Neural cell (in vitro differentiated cells): ENCODE measurements around the gene LEF1.

ENCODE experiments used
- CTCF ChIP-seq: fragments of 450-650 bp; IDR thresholded peaks from 2 replicates; pipeline ENCODE4 v1.5.1; 2014; ENCODE audit warnings: antibody characterized with exemption, mild to moderate bottlenecking, moderate library complexity; ENCODE audit not compliant: poor library complexity, severe bottlenecking
- EP300 ChIP-seq: fragments of 450-650 bp; conservative IDR thresholded peaks from 2 replicates; pipeline ENCODE4 v1.6.1; 2014; ENCODE audit warnings: antibody characterized with exemption, mild to moderate bottlenecking, moderate library complexity; ENCODE audit not compliant: poor library complexity, severe bottlenecking
- EZH2 ChIP-seq: fragments of 200-600, 300-800 bp; shearing (Covaris generic), sonication (generic); IDR thresholded peaks from 2 replicates; pipeline ENCODE4 v1.6.1; 2014; ENCODE audit warnings: antibody characterized with exemption, low read length, borderline replicate concordance, mild to moderate bottlenecking; ENCODE audit not compliant: insufficient read depth, poor library complexity, severe bottlenecking
- POLR2AphosphoS5 ChIP-seq: IDR thresholded peaks from 2 replicates; pipeline ENCODE4 v1.6.1; 2012
- RAD21 ChIP-seq: fragments of 450-650 bp; conservative IDR thresholded peaks from 2 replicates; pipeline ENCODE4 v1.6.1; 2014; ENCODE audit warnings: antibody characterized with exemption, mild to moderate bottlenecking, moderate library complexity
- REST ChIP-seq: IDR thresholded peaks from 2 replicates; pipeline ENCODE4 v1.6.1; 2012; ENCODE audit warnings: borderline replicate concordance
- SMC3 ChIP-seq: fragments of 450-650 bp; conservative IDR thresholded peaks from 2 replicates; pipeline ENCODE4 v1.6.1; 2014; ENCODE audit warnings: antibody characterized with exemption, mild to moderate bottlenecking, moderate library complexity; ENCODE audit not compliant: poor library complexity
- TAF1 ChIP-seq: IDR thresholded peaks from 2 replicates; pipeline ENCODE4 v1.6.1; 2012; ENCODE audit warnings: low read depth

- TF ChIP-seq CTCF (no peak), REST (no peak), EZH2 (no peak), TAF1 (no peak), POLR2AphosphoS5 (no peak), SMC3 (no peak), RAD21 (no peak), EP300 (no peak)
These were observed 119.3 kb downstream of the LEF1 start for GRCh38 chr4:108049406-108049805.
